ENCODE results near the gene PRTFDC1. TPM values are rescaled to one million over a fixed set of nuclear protein-coding genes. Genes with fewer than 3 reads are reported as not detected.

The PRTFDC1 gene
- total and polyA plus RNA-seq, 2 of the 8 experiments (the other 6 are each of a cell fraction or from before 2014, with no cell fraction given) = 5.9 to 6.6 TPM

DNA sequence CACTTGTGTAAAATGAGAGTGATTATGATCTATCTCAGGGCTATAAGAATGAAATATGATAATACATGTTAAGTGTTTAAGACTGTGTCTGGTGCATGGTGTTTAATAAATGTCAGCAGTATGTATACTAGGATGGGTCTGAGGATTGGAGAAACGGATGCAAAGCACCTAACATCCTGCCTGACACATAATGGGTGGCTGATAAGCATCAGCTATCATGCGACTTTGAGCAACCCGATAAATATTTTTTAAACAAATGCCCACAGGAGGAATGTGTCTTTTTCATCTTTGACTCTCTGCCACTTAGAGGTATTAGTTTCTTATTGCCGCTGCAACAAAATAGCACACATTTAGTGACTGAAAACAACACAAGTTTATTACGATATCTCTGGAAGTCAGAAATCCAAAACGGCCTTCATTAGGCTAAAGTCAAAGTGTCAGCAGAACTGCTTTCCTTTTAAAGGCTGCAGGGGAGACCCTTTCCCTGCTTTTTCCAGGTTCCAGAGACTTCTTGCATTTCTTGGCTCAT lies 135.5 kb downstream of the PRTFDC1 start:
- no peak overlapping the region for H3K23ac ChIP-seq (ENCODE audit: insufficient read length)
- no peak overlapping the region for H4K8ac ChIP-seq (ENCODE audit: extremely low read depth, insufficient read depth, low read length)
- WGBS, 2 experiments (ENCODE audit: extremely low coverage in 1 of 2, insufficient coverage in 1 of 2, insufficient read length in 1 of 2, insufficient replicate concordance in 2 of 2, low coverage in 1 of 2, low lambda C conversion rate in 2 of 2, missing lambda C conversion rate in 1 of 2) = 90% methylated on average over 6 of the region's 6 CpGs; no CpG with 5 or more reads in 1 of the 2 experiments
- H3K56ac ChIP-seq (replicated peaks; ENCODE audit: insufficient read length, low read depth, low read length) = no peak overlapping the region
- no peak overlapping the region for H2BK20ac ChIP-seq (ENCODE audit: low read length)
- H3K4me2 ChIP-seq (ENCODE audit: insufficient read depth in 1 of 2, low read depth in 2 of 2, low read length in 2 of 2) = no peak overlapping the region
- no peak overlapping the region for H3K4ac ChIP-seq (replicated peaks; ENCODE audit: insufficient read length, low read depth, low read length)
- no peaks in the 10 kb centered on the region for H3K9me3 ChIP-seq (ENCODE audit: insufficient read depth in 2 of 2, low read depth in 1 of 2, low read length in 1 of 2)
- no peak overlapping the region for H2AFZ ChIP-seq (ENCODE audit: low read length)
- no peak overlapping the region for H2BK120ac ChIP-seq (replicated peaks; ENCODE audit: low read depth, low read length)
- POLR2A ChIA-PET (ENCODE audit: partially characterized antibody) = no interaction called here
- H3K18ac ChIP-seq (ENCODE audit: extremely low read depth, low read length) = no peak overlapping the region
- no peaks in the 10 kb centered on the region for H4K20me1 ChIP-seq (replicated peaks in 1 of 2; ENCODE audit: control insufficient read depth in 1 of 2, insufficient read depth in 2 of 2, low read length in 2 of 2)
- no peak overlapping the region for H3K4me3 ChIP-seq (ENCODE audit: extremely low read depth in 1 of 4, insufficient read depth in 2 of 4, low read depth in 3 of 4, low read length in 4 of 4)
- H2AK5ac ChIP-seq (ENCODE audit: low read depth, low read length) = no peak overlapping the region
- FAIRE-seq = no peak
- no peak overlapping the region for H2BK12ac ChIP-seq (ENCODE audit: low read depth, low read length)
- no peaks in the 10 kb centered on the region for H3K23me2 ChIP-seq (ENCODE audit: low read depth, low read length)
- H3K79me1 ChIP-seq (ENCODE audit: low read depth, low read length) = no peaks in the 10 kb centered on the region
- H4K5ac ChIP-seq (ENCODE audit: insufficient read length, low read depth, low read length) = no peak overlapping the region
- no peak overlapping the region for H2BK15ac ChIP-seq (ENCODE audit: low read length)
- no peak overlapping the region for H2BK5ac ChIP-seq (ENCODE audit: low read depth, low read length)
- H3K36me3 ChIP-seq (ENCODE audit: control insufficient read depth in 2 of 4, insufficient read depth in 4 of 4, low read length in 3 of 4) = no peaks in the 10 kb centered on the region
- no peaks in the 10 kb centered on the region for H3K27me3 ChIP-seq (replicated peaks in 1 of 4; ENCODE audit: control insufficient read depth in 3 of 4, extremely low read depth in 1 of 4, insufficient read depth in 3 of 4, low read length in 3 of 4)
- no peak for DNase-seq (ENCODE audit: low read depth in 1 of 2, low spot score in 2 of 2)
- no peak overlapping the region for H3K27ac ChIP-seq (ENCODE audit: low read depth, low read length)
- H3K79me2 ChIP-seq (ENCODE audit: control insufficient read depth in 1 of 2, insufficient read depth in 2 of 2, low read length in 2 of 2) = no peaks in the 10 kb centered on the region
- H3K14ac ChIP-seq (ENCODE audit: insufficient read length) = no peak overlapping the region
- no peak overlapping the region for H3K9ac ChIP-seq (replicated peaks in 1 of 4; ENCODE audit: extremely low read depth in 1 of 4, low read depth in 3 of 4, low read length in 3 of 4)
- CTCF ChIA-PET (ENCODE audit: partially characterized antibody) = interaction anchor here (0.9 to 1.1 kb wide), 2 partner anchors 175 to 200 kb away, joined by 3 read pairs; no protein-coding TSS in a partner anchor
- no peak overlapping the region for H4K91ac ChIP-seq (replicated peaks; ENCODE audit: insufficient read length, low read length)
- peaks cover 0 to under 1% (median 0%) of the 10 kb centered on the region in 4 experiments; a peak in 1 of 7 replicates for H3K4me1 ChIP-seq (replicated peaks in 1 of 4; ENCODE audit: control insufficient read depth in 3 of 4, insufficient read depth in 4 of 4, low read length in 3 of 4)
- TF ChIP-seq TAF1 (IDR thresholded peaks at IDR 0.05; ENCODE audit: low read depth, low read length) (no peak), POU5F1 (IDR thresholded peaks at IDR 0.05; ENCODE audit: low read depth, low read length) (no peak)

Data from H1 (cell line).